ENCODE measurements around the gene FAM72C. TPM values are rescaled to one million over a fixed set of nuclear protein-coding genes. Genes with fewer than 3 reads are reported as not detected.
"Not testable (repeated sequence)": the region's sequence is repeated elsewhere in the genome, so short reads cannot be mapped to it uniquely, and the experiment has no call there.

FAM72C gene
- total RNA-seq: under 1 TPM; 0.55 to 0.97 TPM

DNA sequence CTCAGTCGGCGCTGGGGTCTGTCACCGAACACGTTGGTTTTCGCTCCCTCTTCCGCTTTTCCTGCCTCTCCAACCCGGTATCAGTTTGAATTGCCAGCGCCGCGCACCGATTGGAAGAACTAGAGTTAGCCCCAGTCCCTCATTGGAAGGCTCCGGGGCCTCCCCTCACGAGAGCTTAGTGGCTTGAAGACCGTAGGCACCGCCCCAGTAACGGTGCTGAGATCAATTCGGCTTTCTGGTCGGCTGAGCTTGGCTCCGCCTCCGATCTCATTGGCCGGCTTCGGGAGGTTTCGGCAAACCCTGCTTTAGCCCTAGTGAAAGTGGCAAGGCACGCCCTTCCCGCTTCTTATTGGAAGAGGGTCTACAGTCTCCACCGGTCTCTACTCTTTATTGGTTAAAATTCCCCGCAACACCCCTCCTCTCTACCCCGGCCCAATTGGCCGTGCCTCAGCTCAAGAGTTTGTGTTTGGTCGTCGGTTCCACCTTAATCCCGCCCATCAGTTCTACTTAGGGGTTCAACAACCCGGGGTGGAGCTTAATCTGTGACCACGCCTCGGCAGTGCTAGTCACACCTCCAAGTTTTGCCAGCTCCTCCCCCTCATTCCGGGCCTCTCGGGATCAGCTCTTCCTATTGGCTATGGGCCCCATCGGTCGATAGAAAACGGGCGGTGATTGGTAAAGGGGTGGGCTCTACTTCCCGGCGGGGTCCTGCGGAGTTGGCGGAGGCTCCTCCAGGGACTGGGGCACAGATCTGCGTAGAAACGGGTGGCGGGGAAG, at the start of gene FAM72C:
Gene FAM72C, minus strand, starts transcription at position 63 of the 777 bp plus-strand sequence. CDS start 845 bp downstream, outside the sequence.
- no CpG with 5 or more reads among the region's 48 CpGs for WGBS
- H3K4me3 ChIP-seq; H3K27ac ChIP-seq; H3K4me1 ChIP-seq (replicated peaks); H3K9me3 ChIP-seq; H3K27me3 ChIP-seq (replicated peaks; ENCODE audit: insufficient read depth); DNase-seq (ENCODE audit: low spot score); intact Hi-C loops (cut with DNase I); H3K36me3 ChIP-seq: not testable (repeated sequence)

DNA sequence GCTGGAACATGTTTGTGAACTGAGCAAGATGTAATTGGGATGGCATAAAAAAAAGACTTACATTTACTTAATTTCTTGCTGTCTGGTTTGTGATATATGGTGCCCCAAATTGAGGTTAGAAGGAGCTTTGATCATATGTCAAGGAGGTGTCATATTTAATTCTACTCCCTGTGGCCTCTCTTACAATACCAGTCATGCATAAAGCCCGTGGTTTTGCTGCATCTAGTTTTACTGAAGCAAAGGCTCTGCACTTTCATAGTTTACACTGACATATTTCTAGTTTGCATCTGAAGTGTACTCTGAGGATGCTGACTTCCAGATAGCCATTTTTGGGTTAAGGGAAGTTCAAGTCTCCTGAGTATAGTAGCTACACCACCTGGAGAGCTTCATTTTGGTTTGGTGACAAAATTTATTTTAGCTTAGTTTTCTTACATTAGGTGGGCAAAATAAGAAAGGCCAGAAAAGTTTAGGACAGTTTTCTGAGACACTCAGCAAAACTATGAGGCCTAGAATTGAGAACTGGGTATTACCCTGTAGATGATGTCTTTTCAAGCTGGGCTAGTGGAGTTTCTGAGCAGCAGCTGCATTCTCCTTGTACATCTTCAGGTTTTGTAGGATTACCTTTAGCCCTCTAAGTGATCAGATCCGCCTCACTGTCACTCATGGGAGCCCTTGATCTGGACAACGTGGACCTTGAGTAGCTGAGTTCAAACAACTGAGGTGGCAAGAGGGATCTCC, 48.4 kb upstream of the FAM72C start:
- H3K27me3 ChIP-seq (replicated peaks; ENCODE audit: insufficient read depth); DNase-seq (ENCODE audit: low spot score); H3K36me3 ChIP-seq; H3K9me3 ChIP-seq; H3K27ac ChIP-seq; H3K4me1 ChIP-seq (replicated peaks); H3K4me3 ChIP-seq; intact Hi-C loops (cut with DNase I): not testable (repeated sequence)
- WGBS: no CpG with 5 or more reads among the region's 3 CpGs

DNA sequence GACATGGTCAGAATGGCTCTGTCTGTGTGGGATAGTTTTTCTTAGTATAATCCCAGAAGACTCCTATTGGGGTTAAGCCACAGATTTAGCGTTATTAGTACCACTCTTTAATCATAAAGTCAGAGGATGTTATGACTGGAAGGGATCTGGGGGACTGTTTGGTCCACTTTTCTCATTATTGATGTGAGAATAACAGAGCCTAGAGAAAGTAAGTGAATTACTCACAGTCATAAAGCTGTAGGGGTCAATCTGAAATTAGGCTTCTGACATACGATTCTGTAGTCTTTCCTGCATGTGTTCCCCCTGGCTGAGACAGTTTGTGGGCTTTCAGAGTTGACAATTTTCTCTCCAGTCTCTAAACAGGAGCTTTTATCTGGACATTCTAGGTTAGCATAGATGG, 47.3 kb upstream of the FAM72C start:
- H3K4me3 ChIP-seq; H3K36me3 ChIP-seq; H3K27me3 ChIP-seq (replicated peaks; ENCODE audit: insufficient read depth); H3K27ac ChIP-seq; DNase-seq (ENCODE audit: low spot score); intact Hi-C loops (cut with DNase I); H3K9me3 ChIP-seq; H3K4me1 ChIP-seq (replicated peaks): not testable (repeated sequence)
- WGBS: no CpG with 5 or more reads among the region's 2 CpGs

DNA sequence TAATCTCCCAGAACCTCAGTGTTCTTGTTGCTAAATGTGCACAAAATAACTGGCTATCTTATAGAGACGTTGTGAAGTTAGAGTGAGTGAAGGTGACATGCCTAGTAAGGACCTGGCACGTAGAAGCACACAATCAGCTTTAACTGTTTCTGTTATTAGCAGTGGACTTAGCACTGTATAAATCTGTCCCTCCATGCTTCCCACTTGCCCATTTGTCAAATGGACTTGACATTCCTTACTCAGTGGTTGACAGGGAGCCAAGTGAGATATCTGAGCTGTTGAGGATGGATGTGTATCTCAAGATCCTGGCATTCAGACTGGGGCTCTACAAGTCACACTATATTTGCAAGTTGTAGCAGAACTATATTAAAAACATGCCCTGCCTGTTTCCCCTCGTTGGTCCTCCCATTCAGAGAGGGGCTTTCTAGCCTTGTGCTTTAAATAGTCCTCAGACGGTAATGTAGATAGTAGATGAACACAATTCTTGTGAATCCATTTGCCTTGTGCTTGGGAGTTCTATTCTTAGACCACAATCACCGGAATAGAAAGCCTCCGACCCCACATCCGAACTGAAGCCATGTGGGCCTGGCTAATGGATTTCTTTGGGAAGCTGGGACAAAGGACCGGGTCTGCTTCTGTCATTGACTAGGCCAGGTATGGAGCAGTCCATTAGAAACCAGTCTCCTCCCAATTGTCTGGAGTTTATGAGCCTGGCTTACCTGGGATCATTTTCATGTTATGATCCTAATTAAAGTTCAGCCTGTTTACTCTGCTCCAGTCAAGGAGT, 43.6 kb upstream of the FAM72C start:
- DNase-seq (ENCODE audit: low spot score); H3K36me3 ChIP-seq; H3K27me3 ChIP-seq (replicated peaks; ENCODE audit: insufficient read depth); H3K4me1 ChIP-seq (replicated peaks); H3K4me3 ChIP-seq; H3K27ac ChIP-seq; H3K9me3 ChIP-seq; intact Hi-C loops (cut with DNase I): not testable (repeated sequence)
- WGBS: no CpG with 5 or more reads among the region's 8 CpGs

DNA sequence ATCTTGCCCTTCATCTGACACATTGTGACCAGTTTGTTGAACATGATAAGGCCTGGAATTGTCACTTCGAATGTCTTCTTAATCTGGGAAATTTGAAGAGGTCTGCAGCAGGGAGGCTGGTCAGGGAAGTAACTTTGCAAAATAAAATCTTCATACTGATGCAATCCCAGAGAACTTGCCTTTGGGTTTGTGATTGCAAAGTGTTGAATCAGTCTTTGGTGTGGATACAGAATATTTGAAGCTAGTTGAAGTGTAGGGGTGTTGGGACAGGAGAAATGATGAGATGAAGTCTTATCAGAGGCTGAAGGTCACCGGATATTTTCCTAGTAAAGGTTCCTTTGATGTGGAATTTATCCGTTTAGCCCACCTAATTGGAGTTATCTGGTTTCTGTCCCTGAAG, 42.7 kb upstream of the FAM72C start:
- H3K4me3 ChIP-seq; H3K36me3 ChIP-seq; DNase-seq (ENCODE audit: low spot score); H3K9me3 ChIP-seq; H3K27me3 ChIP-seq (replicated peaks; ENCODE audit: insufficient read depth); H3K4me1 ChIP-seq (replicated peaks); intact Hi-C loops (cut with DNase I); H3K27ac ChIP-seq: not testable (repeated sequence)
- no CpG with 5 or more reads among the region's 3 CpGs for WGBS

DNA sequence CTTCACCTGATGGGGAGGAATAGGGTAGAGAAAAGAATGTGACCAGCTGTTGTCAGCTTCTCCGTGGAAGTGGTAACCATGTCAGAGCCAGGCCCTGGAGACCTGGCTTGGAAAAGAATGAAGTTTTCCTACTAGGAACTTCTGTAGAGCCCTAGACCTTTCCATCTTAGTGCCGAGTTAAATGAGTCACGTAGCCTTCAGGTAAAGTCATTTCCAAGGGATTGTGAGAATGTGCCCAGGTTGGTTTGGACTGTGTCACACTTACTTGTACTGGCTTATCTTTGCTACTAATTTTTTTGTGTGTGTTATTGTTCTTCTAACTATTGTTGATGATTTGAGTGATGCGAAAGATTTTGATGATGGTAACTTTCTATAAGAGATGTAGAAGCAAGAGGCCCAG, 42.3 kb upstream of the FAM72C start:
- H3K27ac ChIP-seq; DNase-seq (ENCODE audit: low spot score); H3K9me3 ChIP-seq; H3K27me3 ChIP-seq (replicated peaks; ENCODE audit: insufficient read depth); H3K4me3 ChIP-seq; intact Hi-C loops (cut with DNase I); H3K36me3 ChIP-seq; H3K4me1 ChIP-seq (replicated peaks): not testable (repeated sequence)
- no CpG with 5 or more reads among the region's 4 CpGs for WGBS

DNA sequence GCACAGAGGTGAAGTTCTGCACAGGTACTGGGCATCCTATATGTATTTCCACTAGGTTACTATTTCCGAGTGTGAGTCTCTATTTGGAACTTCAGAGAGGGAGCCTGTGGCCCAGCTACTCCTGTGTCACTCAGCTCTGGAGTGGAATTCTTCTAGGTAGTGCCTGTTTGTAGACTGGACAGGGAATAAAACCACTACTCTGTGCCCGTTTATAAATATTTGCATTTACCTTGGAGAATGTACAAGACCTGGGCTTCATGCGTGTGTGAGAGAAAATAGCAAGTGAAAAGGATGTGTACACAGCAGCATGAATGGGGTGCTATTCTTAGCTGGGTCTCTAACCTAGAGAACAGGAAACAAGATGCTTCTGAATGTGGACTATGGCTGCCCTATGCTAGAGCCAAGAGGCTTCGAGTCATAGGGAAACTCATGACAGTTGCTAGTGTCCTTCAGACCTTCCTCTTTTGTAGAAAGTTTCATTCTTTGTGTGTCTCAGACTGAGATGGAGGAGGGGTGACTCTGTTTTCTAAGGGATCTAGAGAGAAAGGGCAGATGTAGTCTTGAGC, 40.5 kb upstream of the FAM72C start:
- H3K27ac ChIP-seq; H3K27me3 ChIP-seq (replicated peaks; ENCODE audit: insufficient read depth); H3K36me3 ChIP-seq; H3K9me3 ChIP-seq; DNase-seq (ENCODE audit: low spot score); intact Hi-C loops (cut with DNase I); H3K4me3 ChIP-seq; H3K4me1 ChIP-seq (replicated peaks): not testable (repeated sequence)
- no CpG with 5 or more reads among the region's 4 CpGs for WGBS

DNA sequence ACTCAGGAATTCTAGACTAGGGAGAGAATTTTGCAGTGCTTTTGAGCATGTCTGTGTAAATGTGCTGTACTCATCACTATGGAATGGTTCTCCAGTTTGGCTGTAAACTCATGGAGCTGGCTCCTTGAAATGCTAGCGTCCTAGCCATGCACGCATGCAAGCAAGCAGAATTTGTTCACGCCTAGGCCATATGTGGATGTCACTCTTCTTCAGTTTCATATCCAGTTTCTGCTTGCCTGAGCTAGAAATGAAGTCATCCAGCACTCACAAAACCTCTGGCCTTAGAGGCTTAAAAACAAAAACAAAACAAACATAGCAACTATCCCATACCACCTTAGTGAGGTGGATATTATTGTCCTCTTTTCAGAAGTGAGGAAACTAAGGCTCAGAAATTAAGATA, 37.6 kb upstream of the FAM72C start:
- intact Hi-C loops (cut with DNase I); H3K4me1 ChIP-seq (replicated peaks); H3K9me3 ChIP-seq; H3K4me3 ChIP-seq; H3K27ac ChIP-seq; H3K27me3 ChIP-seq (replicated peaks; ENCODE audit: insufficient read depth); H3K36me3 ChIP-seq; DNase-seq (ENCODE audit: low spot score): not testable (repeated sequence)
- no CpG with 5 or more reads among the region's 3 CpGs for WGBS

DNA sequence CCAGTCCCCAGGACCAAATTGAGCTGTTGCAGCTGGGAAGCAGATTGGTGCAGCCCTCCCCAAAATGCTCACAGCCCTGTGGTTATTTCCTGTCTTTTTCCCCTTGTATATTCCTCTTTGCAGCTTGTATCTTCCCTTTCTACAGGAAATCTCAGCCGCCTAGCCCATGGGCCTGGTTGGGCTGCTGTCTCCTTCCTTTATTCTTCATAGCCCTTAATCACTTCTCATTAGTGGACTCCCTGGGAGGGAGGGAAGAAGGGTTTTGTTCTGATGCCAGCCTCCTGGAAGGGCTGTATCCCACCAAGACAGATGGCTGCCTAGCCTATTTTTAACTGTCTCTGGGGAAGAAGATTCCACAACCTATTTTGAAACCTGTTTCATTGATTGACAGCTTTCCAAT, 32.5 kb upstream of the FAM72C start:
- H3K27ac ChIP-seq; intact Hi-C loops (cut with DNase I); DNase-seq (ENCODE audit: low spot score); H3K9me3 ChIP-seq; H3K4me3 ChIP-seq; H3K4me1 ChIP-seq (replicated peaks); H3K27me3 ChIP-seq (replicated peaks; ENCODE audit: insufficient read depth); H3K36me3 ChIP-seq: not testable (repeated sequence)
- no CpG with 5 or more reads among the region's 1 CpG for WGBS

DNA sequence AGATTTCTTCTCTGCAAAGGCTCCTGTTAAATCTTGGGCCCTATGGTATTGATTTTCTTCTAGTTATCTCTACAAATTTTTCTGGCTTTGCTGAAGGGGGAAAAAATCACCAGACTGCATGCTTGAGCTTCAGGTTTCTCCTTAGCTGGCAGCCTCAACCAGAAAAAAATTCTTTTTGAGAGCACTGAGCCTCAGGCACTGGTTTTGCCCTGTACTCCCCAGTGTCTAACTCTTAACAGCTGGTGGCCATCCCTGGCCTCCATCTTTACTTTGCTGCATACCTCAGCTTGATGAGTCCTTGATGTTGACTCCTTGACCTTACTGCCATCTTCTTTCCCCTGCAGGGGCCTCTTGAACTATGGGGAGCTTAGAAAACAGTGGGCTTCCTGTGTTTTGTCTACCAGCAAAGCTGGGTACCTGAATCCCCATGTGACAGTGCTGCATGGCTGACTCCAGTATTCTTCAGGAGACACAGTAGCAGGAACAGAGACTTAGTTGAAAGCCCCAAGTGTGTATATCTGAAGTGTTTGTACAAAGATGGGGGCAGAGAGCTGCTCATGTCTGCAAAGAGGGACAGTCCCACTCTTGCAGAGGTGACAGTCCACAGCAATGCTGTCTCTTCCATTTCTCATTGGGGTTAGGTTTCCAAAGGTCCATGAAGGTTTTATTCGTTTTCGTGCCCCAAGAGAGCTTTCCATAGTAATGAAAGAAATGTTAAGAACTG, 31.7 kb upstream of the FAM72C start:
- 100% methylated on average over 2 of the region's 2 CpGs for WGBS
- DNase-seq (ENCODE audit: low spot score); H3K36me3 ChIP-seq; H3K4me3 ChIP-seq; H3K9me3 ChIP-seq; intact Hi-C loops (cut with DNase I); H3K4me1 ChIP-seq (replicated peaks); H3K27me3 ChIP-seq (replicated peaks; ENCODE audit: insufficient read depth); H3K27ac ChIP-seq: not testable (repeated sequence)

DNA sequence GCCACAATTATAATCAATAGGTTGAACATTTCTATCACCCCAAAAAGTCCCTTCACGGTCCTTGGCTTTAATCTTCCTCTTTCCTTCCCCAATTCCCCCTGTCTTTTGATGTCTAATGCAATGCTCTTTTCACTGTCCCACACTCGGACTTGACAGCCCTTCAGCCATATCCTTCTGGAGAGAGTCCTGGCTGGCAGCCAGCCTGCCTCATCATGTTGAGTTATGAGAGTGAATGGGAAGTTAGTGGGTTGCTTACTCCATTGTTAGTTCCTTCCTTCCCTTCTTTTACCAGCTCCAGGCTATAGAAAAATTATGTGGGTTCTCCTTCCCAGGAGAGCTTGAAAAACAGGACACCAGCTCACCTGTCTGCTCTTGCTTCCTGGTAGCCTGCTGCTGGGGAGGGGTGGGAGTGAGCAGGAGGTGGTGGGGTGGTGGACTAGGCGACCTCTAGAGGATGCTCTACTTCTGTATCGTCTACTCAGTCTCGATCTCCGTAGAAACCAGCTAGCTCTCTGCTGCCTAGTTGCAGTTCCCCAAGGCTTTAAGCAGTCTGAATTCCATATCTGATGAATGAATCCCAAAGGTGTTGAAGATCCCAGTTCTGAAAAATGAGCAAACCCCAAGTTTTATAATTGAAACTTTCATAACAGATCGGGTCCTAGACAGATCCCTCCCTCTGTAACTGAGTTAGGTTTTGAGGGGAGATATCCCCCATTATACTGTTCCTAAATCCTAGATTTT, 30.5 kb upstream of the FAM72C start:
- WGBS: 43% methylated on average over 4 of the region's 7 CpGs
- intact Hi-C loops (cut with DNase I); H3K27me3 ChIP-seq (replicated peaks; ENCODE audit: insufficient read depth); H3K4me3 ChIP-seq; H3K36me3 ChIP-seq; H3K9me3 ChIP-seq; H3K4me1 ChIP-seq (replicated peaks); H3K27ac ChIP-seq; DNase-seq (ENCODE audit: low spot score): not testable (repeated sequence)

Measured in prostate gland (tissue), 2 donors.